Neuronal stem cell (in vitro differentiated cells): ENCODE results near the gene SLC39A11.

Experiments used
- DNase-seq: peaks from one replicate; pipeline ENCODE4 v3.0.0-alpha.2; 2013; ENCODE audit warnings: low spot score
- H2AFZ ChIP-seq: one replicate; pipeline ENCODE4 v1.6.1; 2013; ENCODE audit warnings: mild to moderate bottlenecking, low read length, inconsistent platforms
- H2AK5ac ChIP-seq: 2 replicates; pipeline ENCODE4 v1.6.1; 2013; ENCODE audit warnings: low read depth, mild to moderate bottlenecking, inconsistent platforms, low read length, moderate library complexity, mixed read lengths
- H2BK120ac ChIP-seq: 2 replicates; pipeline ENCODE4 v1.6.1; 2013; ENCODE audit warnings: low read depth, mild to moderate bottlenecking, inconsistent platforms, low read length, moderate library complexity, mixed read lengths
- H2BK12ac ChIP-seq: one replicate; pipeline ENCODE4 v1.6.1; 2013; ENCODE audit warnings: low read length, inconsistent platforms
- H2BK15ac ChIP-seq: 2 replicates; pipeline ENCODE4 v1.6.1; 2013; ENCODE audit warnings: mild to moderate bottlenecking, low read length, inconsistent platforms, mixed read lengths
- H2BK5ac ChIP-seq: one replicate; pipeline ENCODE4 v1.6.1; 2013; ENCODE audit warnings: inconsistent platforms, mild to moderate bottlenecking, low read length, moderate library complexity
- H3K14ac ChIP-seq: one replicate; pipeline ENCODE4 v1.6.1; 2013; ENCODE audit warnings: low read length, inconsistent platforms
- H3K18ac ChIP-seq: 2 replicates; pipeline ENCODE4 v1.6.1; 2013; ENCODE audit warnings: low read length, inconsistent platforms
- H3K23ac ChIP-seq: 2 replicates; pipeline ENCODE4 v1.6.1; 2013; ENCODE audit warnings: low read depth, mild to moderate bottlenecking, mixed read lengths, low read length, inconsistent platforms; ENCODE audit not compliant: poor library complexity
- H3K27ac ChIP-seq: replicated peaks from 3 replicates; pipeline ENCODE4 v1.5.1; 2013; ENCODE audit warnings: low read length, inconsistent platforms
- H3K27me3 ChIP-seq, 3 experiments: 2 replicates each; pipeline ENCODE4 v1.6.1; 2013; ENCODE audit warnings: low read length in 3 of 3, mild to moderate bottlenecking in 2 of 3, inconsistent platforms in 1 of 3, low read depth in 1 of 3, mixed read lengths in 1 of 3, moderate library complexity in 1 of 3; ENCODE audit not compliant: control insufficient read depth in 3 of 3, insufficient read depth in 3 of 3
- H3K36me3 ChIP-seq, 2 donors: replicated peaks in 1 of 2; 2 replicates each; pipeline ENCODE4 v1.6.1; 2013; ENCODE audit warnings: low read length in 2 of 2; ENCODE audit not compliant: control insufficient read depth in 2 of 2, insufficient read depth in 2 of 2
- H3K4ac ChIP-seq: 2 replicates; pipeline ENCODE4 v1.6.1; 2013; ENCODE audit warnings: inconsistent platforms, mild to moderate bottlenecking, low read length, moderate library complexity
- H3K4me1 ChIP-seq, 2 donors: 1 replicate in 1 of 2; 2 replicates in 1 of 2; pipeline ENCODE4 v1.6.1; 2013; ENCODE audit warnings: low read length in 2 of 2, low read depth in 1 of 2; ENCODE audit not compliant: control insufficient read depth in 2 of 2, insufficient read depth in 1 of 2
- H3K4me2 ChIP-seq: one replicate; pipeline ENCODE4 v1.6.1; 2013; ENCODE audit warnings: mild to moderate bottlenecking, low read length, inconsistent platforms; ENCODE audit not compliant: insufficient read depth, poor library complexity, severe bottlenecking
- H3K4me3 ChIP-seq, 2 donors: 2 replicates each; pipeline ENCODE4 v1.5.1; 2013; ENCODE audit warnings: low read length in 2 of 2, mild to moderate bottlenecking in 2 of 2, inconsistent platforms in 1 of 2, moderate library complexity in 1 of 2
- H3K79me1 ChIP-seq: one replicate; pipeline ENCODE4 v1.6.1; 2013; ENCODE audit warnings: low read depth, mild to moderate bottlenecking, inconsistent platforms, low read length, moderate library complexity
- H3K9ac ChIP-seq: one replicate; pipeline ENCODE4 v1.6.1; 2013; ENCODE audit warnings: mild to moderate bottlenecking, low read depth, low read length, inconsistent platforms; ENCODE audit not compliant: poor library complexity
- H3K9me3 ChIP-seq, 2 donors: replicated peaks in 1 of 2; 2 replicates each; pipeline versions ENCODE3 to v1.6.1; 2013; ENCODE audit warnings: low read length in 2 of 2, mild to moderate bottlenecking in 2 of 2, inconsistent platforms in 1 of 2, low read depth in 1 of 2, mixed read lengths in 1 of 2, moderate library complexity in 1 of 2; ENCODE audit not compliant: control insufficient read depth in 2 of 2, insufficient read depth in 1 of 2
- H4K8ac ChIP-seq: one replicate; pipeline ENCODE4 v1.6.1; 2013; ENCODE audit warnings: low read depth, mild to moderate bottlenecking, inconsistent platforms, low read length, moderate library complexity
- H4K91ac ChIP-seq: one replicate; pipeline ENCODE4 v1.6.1; 2013; ENCODE audit warnings: low read length, low read depth, mild to moderate bottlenecking, inconsistent platforms; ENCODE audit not compliant: poor library complexity
- WGBS, 2 donors: extraction: QIAGEN DNeasy Blood & Tissue Kit; methylation state at CpG; one replicate each; pipeline ENCODE4 v1.1.7; 2013; ENCODE audit warnings: missing lambda C conversion rate in 2 of 2, mixed read lengths in 1 of 2; ENCODE audit not compliant: insufficient read length in 2 of 2, insufficient replicate concordance in 1 of 2; ENCODE audit errors: extremely low coverage in 2 of 2; 5-methylcytosine and 5-hydroxymethylcytosine counted together

The SLC39A11 gene

GRCh38 chr17:72737151-72737690 is 355.3 kb downstream of the SLC39A11 start:
- H3K23ac ChIP-seq, result no peak overlapping the region
- no peak overlapping the region for H2BK5ac ChIP-seq
- no peak for DNase-seq
- H2AK5ac ChIP-seq, result no peak overlapping the region
- H3K4ac ChIP-seq, result no peak overlapping the region
- no peaks in the 10 kb centered on the region for H3K79me1 ChIP-seq
- no peak overlapping the region for H3K4me2 ChIP-seq
- H3K18ac ChIP-seq, result no peak overlapping the region
- H4K8ac ChIP-seq, result no peak overlapping the region
- no peaks in the 10 kb centered on the region for H3K27me3 ChIP-seq
- no peaks in the 10 kb centered on the region for H3K9me3 ChIP-seq
- H3K9ac ChIP-seq, result no peak overlapping the region
- no peak overlapping the region for H3K14ac ChIP-seq
- H2BK120ac ChIP-seq, result no peak overlapping the region
- no peak overlapping the region for H3K4me3 ChIP-seq
- no peak overlapping the region for H4K91ac ChIP-seq
- no peak overlapping the region for H3K27ac ChIP-seq
- H2BK12ac ChIP-seq, result no peak overlapping the region
- H3K4me1 ChIP-seq, result no peaks in the 10 kb centered on the region
- no peak overlapping the region for H2AFZ ChIP-seq
- no peak overlapping the region for H2BK15ac ChIP-seq
- H3K36me3 ChIP-seq, result no peaks in the 10 kb centered on the region
- WGBS, 2 donors, result no CpG with 5 or more reads among the region's 4 CpGs

GRCh38 chr17:72735592-72735991 is 356.9 kb downstream of the SLC39A11 start:
- H3K14ac ChIP-seq, result no peak overlapping the region
- no peaks in the 10 kb centered on the region for H3K36me3 ChIP-seq
- no peak overlapping the region for H4K8ac ChIP-seq
- H2AK5ac ChIP-seq, result no peak overlapping the region
- H4K91ac ChIP-seq, result no peak overlapping the region
- H3K4me2 ChIP-seq, result no peak overlapping the region
- H3K4me1 ChIP-seq, result no peaks in the 10 kb centered on the region
- no peak for DNase-seq
- H3K4me3 ChIP-seq, result no peak overlapping the region
- H2BK120ac ChIP-seq, result no peak overlapping the region
- no peak overlapping the region for H2AFZ ChIP-seq
- H3K18ac ChIP-seq, result no peak overlapping the region
- H3K23ac ChIP-seq, result no peak overlapping the region
- no peaks in the 10 kb centered on the region for H3K79me1 ChIP-seq
- no CpG with 5 or more reads among the region's 8 CpGs for WGBS, 2 donors
- no peaks in the 10 kb centered on the region for H3K9me3 ChIP-seq
- H2BK5ac ChIP-seq, result no peak overlapping the region
- no peak overlapping the region for H3K4ac ChIP-seq
- H3K9ac ChIP-seq, result no peak overlapping the region
- H2BK15ac ChIP-seq, result no peak overlapping the region
- no peak overlapping the region for H2BK12ac ChIP-seq
- H3K27ac ChIP-seq, result no peak overlapping the region
- H3K27me3 ChIP-seq, result no peaks in the 10 kb centered on the region

- H3K79me1 ChIP-seq, result no peaks in the 10 kb centered on the region
Measured at GRCh38 chr17:72735048-72735447, 357.4 kb downstream of the SLC39A11 start.

GRCh38 chr17:72734613-72735012 is 357.9 kb downstream of the SLC39A11 start:
- no CpG with 5 or more reads among the region's 10 CpGs for WGBS, 2 donors
- Histone ChIP-seq H2BK5ac (no peak overlapping the region), H3K9me3 (no peaks in the 10 kb centered on the region), H3K9ac (no peak overlapping the region), H3K4me2 (no peak overlapping the region), H2BK15ac (no peak overlapping the region), H3K27ac (no peak overlapping the region), H2AFZ (no peak overlapping the region), H3K27me3 (no peaks in the 10 kb centered on the region), H3K4me3 (no peak overlapping the region), H3K4ac (no peak overlapping the region), H2BK12ac (no peak overlapping the region), H3K14ac (no peak overlapping the region), H3K79me1 (no peaks in the 10 kb centered on the region), H4K8ac (no peak overlapping the region), H3K4me1 (no peaks in the 10 kb centered on the region), H3K23ac (no peak overlapping the region), H2AK5ac (no peak overlapping the region), H3K18ac (no peak overlapping the region), H2BK120ac (no peak overlapping the region), H3K36me3 (no peaks in the 10 kb centered on the region), H4K91ac (no peak overlapping the region)
- DNase-seq, result no peak

More at GRCh38 chr17:72735048-72735447, 357.4 kb downstream of the SLC39A11 start:
- Histone ChIP-seq H2AFZ (no peak overlapping the region), H4K8ac (no peak overlapping the region), H4K91ac (no peak overlapping the region), H2BK120ac (no peak overlapping the region), H3K4me3 (no peak overlapping the region), H3K27ac (no peak overlapping the region), H2AK5ac (no peak overlapping the region), H2BK15ac (no peak overlapping the region), H3K27me3 (no peaks in the 10 kb centered on the region), H3K18ac (no peak overlapping the region), H3K36me3 (no peaks in the 10 kb centered on the region), H3K4ac (no peak overlapping the region), H2BK5ac (no peak overlapping the region), H3K4me1 (no peaks in the 10 kb centered on the region), H3K9me3 (no peaks in the 10 kb centered on the region), H3K14ac (no peak overlapping the region), H3K23ac (no peak overlapping the region), H3K9ac (no peak overlapping the region), H3K4me2 (no peak overlapping the region), H2BK12ac (no peak overlapping the region)
- no CpG with 5 or more reads among the region's 10 CpGs for WGBS, 2 donors
- no peak for DNase-seq
